HEK293 (cell line): ENCODE data around the gene HEPHL1.

Experiments
- BCL11A ChIP-seq: fragments of 450-650 bp; formaldehyde crosslinking; IDR thresholded peaks from 2 replicates; pipeline ENCODE4 v1.5.1; 2016; ENCODE audit warnings: low read depth, missing biosample characterization, missing genetic modification characterization
- HOXC10 ChIP-seq: sonication (generic); formaldehyde crosslinking; IDR thresholded peaks from 2 replicates; pipeline ENCODE4 v1.8.1; 2023; ENCODE audit warnings: mild to moderate bottlenecking, missing genetic modification reagents
- IKZF3 ChIP-seq: fragments of 450-650 bp; IDR thresholded peaks from 2 replicates; pipeline ENCODE4 v1.5.0; 2018; ENCODE audit warnings: missing biosample characterization, mild to moderate bottlenecking, missing genetic modification characterization, moderate library complexity
- KLF10 ChIP-seq: fragments of 450-650 bp; IDR thresholded peaks from 2 replicates; pipeline ENCODE4 v1.5.1; 2018; ENCODE audit warnings: missing biosample characterization, mild to moderate bottlenecking, missing genetic modification characterization
- KLF16 ChIP-seq: fragments of 450-650 bp; formaldehyde crosslinking; IDR thresholded peaks from 2 replicates; pipeline ENCODE4 v1.5.1; 2017; ENCODE audit warnings: missing biosample characterization, missing genetic modification characterization
- MYNN ChIP-seq: fragments of 450-650 bp; formaldehyde crosslinking; IDR thresholded peaks from 2 replicates; pipeline ENCODE4 v1.5.1; 2016; ENCODE audit warnings: missing biosample characterization, missing genetic modification characterization, borderline replicate concordance
- REPIN1 ChIP-seq: fragments of 450-650 bp; formaldehyde crosslinking; IDR thresholded peaks from 2 replicates; pipeline ENCODE4 v1.5.1; 2017; ENCODE audit warnings: missing biosample characterization, missing genetic modification characterization, low read depth
- SCRT2 ChIP-seq: fragments of 450-650 bp; formaldehyde crosslinking; IDR thresholded peaks from 2 replicates; pipeline ENCODE4 v1.5.1; 2016; ENCODE audit warnings: missing biosample characterization, missing genetic modification characterization
- SP3 ChIP-seq: fragments of 450-650 bp; formaldehyde crosslinking; IDR thresholded peaks from 2 replicates; pipeline ENCODE4 v1.5.1; 2016; ENCODE audit warnings: missing biosample characterization, missing genetic modification characterization
- TCF7L2 ChIP-seq: IDR thresholded peaks from 2 replicates; pipeline ENCODE4 v1.6.1; 2011; ENCODE audit warnings: low read depth, mild to moderate bottlenecking, inconsistent platforms, low read length, moderate library complexity, borderline replicate concordance
- ZNF16 ChIP-seq: fragments of 450-650 bp; formaldehyde crosslinking; IDR thresholded peaks from 2 replicates; pipeline ENCODE4 v1.5.1; 2016; ENCODE audit warnings: low read depth, missing biosample characterization, missing genetic modification characterization
- ZNF169 ChIP-seq: fragments of 450-650 bp; formaldehyde crosslinking; IDR thresholded peaks from 2 replicates; pipeline ENCODE4 v1.5.1; 2016; ENCODE audit warnings: missing biosample characterization, missing genetic modification characterization
- ZNF311 ChIP-seq: fragments of 450-650 bp; formaldehyde crosslinking; IDR thresholded peaks from 2 replicates; pipeline ENCODE4 v1.5.1; 2017; ENCODE audit warnings: missing biosample characterization, missing genetic modification characterization, borderline replicate concordance
- ZNF341 ChIP-seq: fragments of 450-650 bp; formaldehyde crosslinking; IDR thresholded peaks from 2 replicates; pipeline ENCODE4; 2016; ENCODE audit warnings: low read depth, missing biosample characterization, missing genetic modification characterization
- ZNF501 ChIP-seq: fragments of 450-650 bp; formaldehyde crosslinking; IDR thresholded peaks from 2 replicates; pipeline ENCODE4 v1.5.1; 2016; ENCODE audit warnings: missing biosample characterization, missing genetic modification characterization
- ZNF510 ChIP-seq: fragments of 450-650 bp; formaldehyde crosslinking; IDR thresholded peaks from 2 replicates; pipeline ENCODE4 v1.5.1; 2018; ENCODE audit warnings: mild to moderate bottlenecking, missing genetic modification characterization, missing biosample characterization; ENCODE audit not compliant: insufficient replicate concordance
- ZNF621 ChIP-seq: fragments of 450-650 bp; formaldehyde crosslinking; IDR thresholded peaks from 2 replicates; pipeline ENCODE4 v1.5.1; 2017; ENCODE audit warnings: missing biosample characterization, missing genetic modification characterization
- ZNF670 ChIP-seq: fragments of 450-650 bp; formaldehyde crosslinking; IDR thresholded peaks from 2 replicates; pipeline ENCODE4 v1.5.1; 2016; ENCODE audit warnings: missing biosample characterization, missing genetic modification characterization, low read depth
- ZNF792 ChIP-seq: fragments of 450-650 bp; formaldehyde crosslinking; IDR thresholded peaks from 2 replicates; pipeline ENCODE4 v1.5.1; 2016; ENCODE audit warnings: missing biosample characterization, missing genetic modification characterization
- ZSCAN16 ChIP-seq: fragments of 450-650 bp; formaldehyde crosslinking; IDR thresholded peaks from 2 replicates; pipeline ENCODE4 v1.5.1; 2016; ENCODE audit warnings: missing biosample characterization, missing genetic modification characterization
- TF ChIP-seq, protein P1 (sequence below): fragments of 450-650 bp; formaldehyde crosslinking; conservative IDR thresholded peaks from 2 replicates; pipeline ENCODE4 v1.5.1; 2016; ENCODE audit warnings: low read depth, missing biosample characterization, missing genetic modification characterization
- TF ChIP-seq, protein P2 (sequence below): fragments of 450-650 bp; IDR thresholded peaks from 2 replicates; pipeline ENCODE4 v1.5.1; 2018; ENCODE audit warnings: missing biosample characterization, missing genetic modification characterization
- TF ChIP-seq, protein P3 (sequence below): fragments of 450-650 bp; formaldehyde crosslinking; IDR thresholded peaks from 2 replicates; pipeline ENCODE4 v1.5.1; 2016; ENCODE audit warnings: missing biosample characterization, missing genetic modification characterization
- TF ChIP-seq, protein P4 (sequence below): fragments of 450-650 bp; formaldehyde crosslinking; IDR thresholded peaks from 2 replicates; pipeline ENCODE4 v1.5.1; 2017; ENCODE audit warnings: missing biosample characterization, mild to moderate bottlenecking, missing genetic modification characterization, moderate library complexity
- TF ChIP-seq, protein P5 (sequence below): fragments of 450-650 bp; formaldehyde crosslinking; IDR thresholded peaks from 2 replicates; pipeline ENCODE4 v1.5.1; 2016; ENCODE audit warnings: missing biosample characterization, missing genetic modification characterization

HEPHL1 gene

DNA sequence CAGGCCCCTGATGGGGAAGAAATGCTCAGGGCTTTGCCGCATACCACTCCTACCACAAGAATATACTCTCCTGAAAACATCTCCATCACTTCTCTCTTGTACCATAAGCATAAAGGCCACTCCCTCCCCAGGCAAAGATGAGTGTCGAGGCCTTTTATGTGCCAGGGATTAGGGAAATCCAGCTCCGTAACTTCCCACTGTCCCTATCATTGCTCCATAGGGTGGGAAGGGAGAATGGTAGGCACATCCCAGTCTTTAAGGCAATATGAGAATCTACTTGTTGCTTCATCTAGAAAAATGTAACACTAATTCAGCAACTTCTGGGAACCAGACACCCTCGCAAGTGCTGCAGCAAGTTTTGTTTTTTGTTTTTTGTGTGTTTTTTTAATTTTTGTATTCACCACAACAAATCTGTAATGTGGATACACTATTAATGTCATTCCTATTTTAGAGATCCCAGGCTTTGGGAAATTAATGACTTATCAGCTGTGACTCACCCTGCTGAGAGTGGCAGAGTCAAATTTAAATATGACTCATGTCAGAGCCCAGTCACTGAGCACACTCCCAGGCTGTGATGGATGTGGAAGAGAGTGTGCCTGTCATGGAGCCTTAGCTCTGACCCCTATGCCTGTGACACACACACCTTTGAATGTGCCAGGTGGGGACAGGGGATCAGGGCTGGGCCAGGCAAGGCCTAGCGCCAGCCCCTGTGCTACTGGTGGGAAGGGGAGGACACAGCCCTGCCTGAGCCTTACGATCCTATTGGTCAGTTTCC lies 130.9 kb downstream of the HEPHL1 start (continued):
- TF ChIP-seq KLF10 (no peak), ZNF510 (tag by site-specific recombination) (no peak), ZNF311 (tag by site-specific recombination) (no peak), BCL11A (tag by site-specific recombination) (no peak), TCF7L2 (no peak), ZNF16 (tag by site-specific recombination) (no peak), ZNF501 (tag by site-specific recombination) (no peak), MYNN (tag by site-specific recombination) (no peak), ZNF792 (tag by site-specific recombination) (no peak), ZNF670 (tag by site-specific recombination) (no peak), REPIN1 (no peak), KLF16 (tag by site-specific recombination) (no peak), ZSCAN16 (no peak), HOXC10 (no peak), SCRT2 (tag by site-specific recombination) (peak; percentile 93), SP3 (tag by site-specific recombination) (no peak), IKZF3 (tag by site-specific recombination) (no peak), ZNF341 (no peak), ZNF169 (tag by site-specific recombination) (no peak), ZNF621 (no peak)
- TF ChIP-seq, protein P1, sequence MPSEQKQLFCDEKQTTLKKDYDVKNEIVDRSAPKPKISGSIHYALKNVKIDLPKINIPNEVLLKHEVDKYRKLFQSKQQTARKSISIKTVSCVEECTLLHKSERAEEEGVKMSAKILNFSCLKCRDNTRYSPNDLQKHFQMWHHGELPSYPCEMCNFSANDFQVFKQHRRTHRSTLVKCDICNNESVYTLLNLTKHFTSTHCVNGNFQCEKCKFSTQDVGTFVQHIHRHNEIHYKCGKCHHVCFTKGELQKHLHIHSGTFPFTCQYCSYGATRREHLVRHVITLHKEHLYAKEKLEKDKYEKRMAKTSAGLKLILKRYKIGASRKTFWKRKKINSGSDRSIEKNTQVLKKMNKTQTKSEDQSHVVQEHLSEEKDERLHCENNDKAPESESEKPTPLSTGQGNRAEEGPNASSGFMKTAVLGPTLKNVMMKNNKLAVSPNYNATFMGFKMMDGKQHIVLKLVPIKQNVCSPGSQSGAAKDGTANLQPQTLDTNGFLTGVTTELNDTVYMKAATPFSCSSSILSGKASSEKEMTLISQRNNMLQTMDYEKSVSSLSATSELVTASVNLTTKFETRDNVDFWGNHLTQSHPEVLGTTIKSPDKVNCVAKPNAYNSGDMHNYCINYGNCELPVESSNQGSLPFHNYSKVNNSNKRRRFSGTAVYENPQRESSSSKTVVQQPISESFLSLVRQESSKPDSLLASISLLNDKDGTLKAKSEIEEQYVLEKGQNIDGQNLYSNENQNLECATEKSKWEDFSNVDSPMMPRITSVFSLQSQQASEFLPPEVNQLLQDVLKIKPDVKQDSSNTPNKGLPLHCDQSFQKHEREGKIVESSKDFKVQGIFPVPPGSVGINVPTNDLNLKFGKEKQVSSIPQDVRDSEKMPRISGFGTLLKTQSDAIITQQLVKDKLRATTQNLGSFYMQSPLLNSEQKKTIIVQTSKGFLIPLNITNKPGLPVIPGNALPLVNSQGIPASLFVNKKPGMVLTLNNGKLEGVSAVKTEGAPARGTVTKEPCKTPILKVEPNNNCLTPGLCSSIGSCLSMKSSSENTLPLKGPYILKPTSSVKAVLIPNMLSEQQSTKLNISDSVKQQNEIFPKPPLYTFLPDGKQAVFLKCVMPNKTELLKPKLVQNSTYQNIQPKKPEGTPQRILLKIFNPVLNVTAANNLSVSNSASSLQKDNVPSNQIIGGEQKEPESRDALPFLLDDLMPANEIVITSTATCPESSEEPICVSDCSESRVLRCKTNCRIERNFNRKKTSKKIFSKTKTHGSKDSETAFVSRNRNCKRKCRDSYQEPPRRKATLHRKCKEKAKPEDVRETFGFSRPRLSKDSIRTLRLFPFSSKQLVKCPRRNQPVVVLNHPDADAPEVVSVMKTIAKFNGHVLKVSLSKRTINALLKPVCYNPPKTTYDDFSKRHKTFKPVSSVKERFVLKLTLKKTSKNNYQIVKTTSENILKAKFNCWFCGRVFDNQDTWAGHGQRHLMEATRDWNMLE (tag by site-specific recombination): no peak
- TF ChIP-seq, protein P2, sequence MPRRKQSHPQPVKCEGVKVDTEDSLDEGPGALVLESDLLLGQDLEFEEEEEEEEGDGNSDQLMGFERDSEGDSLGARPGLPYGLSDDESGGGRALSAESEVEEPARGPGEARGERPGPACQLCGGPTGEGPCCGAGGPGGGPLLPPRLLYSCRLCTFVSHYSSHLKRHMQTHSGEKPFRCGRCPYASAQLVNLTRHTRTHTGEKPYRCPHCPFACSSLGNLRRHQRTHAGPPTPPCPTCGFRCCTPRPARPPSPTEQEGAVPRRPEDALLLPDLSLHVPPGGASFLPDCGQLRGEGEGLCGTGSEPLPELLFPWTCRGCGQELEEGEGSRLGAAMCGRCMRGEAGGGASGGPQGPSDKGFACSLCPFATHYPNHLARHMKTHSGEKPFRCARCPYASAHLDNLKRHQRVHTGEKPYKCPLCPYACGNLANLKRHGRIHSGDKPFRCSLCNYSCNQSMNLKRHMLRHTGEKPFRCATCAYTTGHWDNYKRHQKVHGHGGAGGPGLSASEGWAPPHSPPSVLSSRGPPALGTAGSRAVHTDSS (tag by site-specific recombination): no peak
- TF ChIP-seq, protein P3, sequence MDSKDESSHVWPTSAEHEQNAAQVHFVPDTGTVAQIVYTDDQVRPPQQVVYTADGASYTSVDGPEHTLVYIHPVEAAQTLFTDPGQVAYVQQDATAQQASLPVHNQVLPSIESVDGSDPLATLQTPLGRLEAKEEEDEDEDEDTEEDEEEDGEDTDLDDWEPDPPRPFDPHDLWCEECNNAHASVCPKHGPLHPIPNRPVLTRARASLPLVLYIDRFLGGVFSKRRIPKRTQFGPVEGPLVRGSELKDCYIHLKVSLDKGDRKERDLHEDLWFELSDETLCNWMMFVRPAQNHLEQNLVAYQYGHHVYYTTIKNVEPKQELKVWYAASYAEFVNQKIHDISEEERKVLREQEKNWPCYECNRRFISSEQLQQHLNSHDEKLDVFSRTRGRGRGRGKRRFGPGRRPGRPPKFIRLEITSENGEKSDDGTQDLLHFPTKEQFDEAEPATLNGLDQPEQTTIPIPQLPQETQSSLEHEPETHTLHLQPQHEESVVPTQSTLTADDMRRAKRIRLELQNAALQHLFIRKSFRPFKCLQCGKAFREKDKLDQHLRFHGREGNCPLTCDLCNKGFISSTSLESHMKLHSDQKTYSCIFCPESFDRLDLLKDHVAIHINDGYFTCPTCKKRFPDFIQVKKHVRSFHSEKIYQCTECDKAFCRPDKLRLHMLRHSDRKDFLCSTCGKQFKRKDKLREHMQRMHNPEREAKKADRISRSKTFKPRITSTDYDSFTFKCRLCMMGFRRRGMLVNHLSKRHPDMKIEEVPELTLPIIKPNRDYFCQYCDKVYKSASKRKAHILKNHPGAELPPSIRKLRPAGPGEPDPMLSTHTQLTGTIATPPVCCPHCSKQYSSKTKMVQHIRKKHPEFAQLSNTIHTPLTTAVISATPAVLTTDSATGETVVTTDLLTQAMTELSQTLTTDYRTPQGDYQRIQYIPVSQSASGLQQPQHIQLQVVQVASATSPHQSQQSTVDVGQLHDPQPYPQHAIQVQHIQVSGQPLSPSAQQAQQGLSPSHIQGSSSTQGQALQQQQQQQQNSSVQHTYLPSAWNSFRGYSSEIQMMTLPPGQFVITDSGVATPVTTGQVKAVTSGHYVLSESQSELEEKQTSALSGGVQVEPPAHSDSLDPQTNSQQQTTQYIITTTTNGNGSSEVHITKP (tag by site-specific recombination): no peak; the same call in 1 of the 2 replicates
- TF ChIP-seq, protein P4, sequence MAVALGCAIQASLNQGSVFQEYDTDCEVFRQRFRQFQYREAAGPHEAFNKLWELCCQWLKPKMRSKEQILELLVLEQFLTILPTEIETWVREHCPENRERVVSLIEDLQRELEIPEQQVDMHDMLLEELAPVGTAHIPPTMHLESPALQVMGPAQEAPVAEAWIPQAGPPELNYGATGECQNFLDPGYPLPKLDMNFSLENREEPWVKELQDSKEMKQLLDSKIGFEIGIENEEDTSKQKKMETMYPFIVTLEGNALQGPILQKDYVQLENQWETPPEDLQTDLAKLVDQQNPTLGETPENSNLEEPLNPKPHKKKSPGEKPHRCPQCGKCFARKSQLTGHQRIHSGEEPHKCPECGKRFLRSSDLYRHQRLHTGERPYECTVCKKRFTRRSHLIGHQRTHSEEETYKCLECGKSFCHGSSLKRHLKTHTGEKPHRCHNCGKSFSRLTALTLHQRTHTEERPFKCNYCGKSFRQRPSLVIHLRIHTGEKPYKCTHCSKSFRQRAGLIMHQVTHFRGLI (tag by site-specific recombination): no peak
- TF ChIP-seq, protein P5, sequence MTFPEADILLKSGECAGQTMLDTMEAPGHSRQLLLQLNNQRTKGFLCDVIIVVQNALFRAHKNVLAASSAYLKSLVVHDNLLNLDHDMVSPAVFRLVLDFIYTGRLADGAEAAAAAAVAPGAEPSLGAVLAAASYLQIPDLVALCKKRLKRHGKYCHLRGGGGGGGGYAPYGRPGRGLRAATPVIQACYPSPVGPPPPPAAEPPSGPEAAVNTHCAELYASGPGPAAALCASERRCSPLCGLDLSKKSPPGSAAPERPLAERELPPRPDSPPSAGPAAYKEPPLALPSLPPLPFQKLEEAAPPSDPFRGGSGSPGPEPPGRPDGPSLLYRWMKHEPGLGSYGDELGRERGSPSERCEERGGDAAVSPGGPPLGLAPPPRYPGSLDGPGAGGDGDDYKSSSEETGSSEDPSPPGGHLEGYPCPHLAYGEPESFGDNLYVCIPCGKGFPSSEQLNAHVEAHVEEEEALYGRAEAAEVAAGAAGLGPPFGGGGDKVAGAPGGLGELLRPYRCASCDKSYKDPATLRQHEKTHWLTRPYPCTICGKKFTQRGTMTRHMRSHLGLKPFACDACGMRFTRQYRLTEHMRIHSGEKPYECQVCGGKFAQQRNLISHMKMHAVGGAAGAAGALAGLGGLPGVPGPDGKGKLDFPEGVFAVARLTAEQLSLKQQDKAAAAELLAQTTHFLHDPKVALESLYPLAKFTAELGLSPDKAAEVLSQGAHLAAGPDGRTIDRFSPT (tag by site-specific recombination): peak; percentile 61; the same call in 1 of the 2 replicates
